GM12878 (cell line): ENCODE results near the gene ZNF423. TPM values are rescaled to one million over a fixed set of nuclear protein-coding genes. Genes with fewer than 3 reads are reported as not detected.

Source experiments
- ATAC-seq: fragments of 200-7000 bp; cut with Tn5 transposase; 3 replicates; pipeline ENCODE4 v1.9.1; 2020; ENCODE audit warnings: mild to moderate bottlenecking, moderate library complexity
- BruUV-seq: library from RNA; stranded (reverse); fragments of 400-500 nt; replicated peaks from 2 replicates; lab custom pipeline; 2021; lab: Mats Ljungman, UMichigan
- CTCF ChIA-PET: fragments of 300-600 bp; sonication (Branson Sonifier 250); formaldehyde crosslinking; extraction: SDS; loops from one replicate; lab custom pipeline; 2021; ENCODE audit warnings: inconsistent platforms; lab: Yijun Ruan, JAX
- POLR2A ChIA-PET: fragments of 350-600 bp; formaldehyde crosslinking; extraction: SDS; loops from one replicate; lab custom pipeline; 2021; ENCODE audit warnings: inconsistent platforms; lab: Charles Lee
- RAD21 ChIA-PET: fragments of 300-600 bp; sonication (Branson Sonifier 250); formaldehyde crosslinking; loops from one replicate; lab custom pipeline; 2023; ENCODE audit warnings: antibody characterized with exemption; ENCODE audit not compliant: unreplicated experiment; lab: Charles Lee
- SMC1A ChIA-PET: fragments of 300-600 bp; sonication (Branson Sonifier 250); formaldehyde crosslinking; loops from one replicate; lab custom pipeline; 2023; ENCODE audit not compliant: unreplicated experiment, uncharacterized antibody; lab: Charles Lee
- DNase-seq: peaks from one replicate; pipeline ENCODE4 v3.0.0-alpha.2; 2011; ENCODE audit warnings: low read depth, low spot score
- FAIRE-seq: peaks from 3 replicates; lab custom pipeline; 2011; peaks lifted over from hg19 to GRCh38; lab: Jason Lieb, UNC
- H2AFZ ChIP-seq: 2 replicates; pipeline ENCODE4 v1.6.0; 2011; ENCODE audit warnings: low read depth, low read length, control low read depth; ENCODE audit not compliant: control insufficient read depth
- H3K27ac ChIP-seq: 2 replicates; pipeline ENCODE4 v1.5.1; 2011; ENCODE audit warnings: control low read depth; ENCODE audit not compliant: control insufficient read depth, insufficient read depth
- H3K27me3 ChIP-seq, 2 experiments: replicated peaks in 1 of 2; 2 replicates each; pipeline versions ENCODE4 v1.6.0 to v1.6.1; 2011; ENCODE audit warnings: low read length in 1 of 2; ENCODE audit not compliant: control insufficient read depth in 2 of 2, insufficient read depth in 2 of 2
- H3K36me3 ChIP-seq, 2 experiments: 2 replicates each; pipeline ENCODE4 v1.5.1; 2011; ENCODE audit warnings: low read length in 1 of 2; ENCODE audit not compliant: control insufficient read depth in 2 of 2, insufficient read depth in 2 of 2
- H3K4me1 ChIP-seq: 2 replicates; pipeline ENCODE4 v1.6.1; 2011; ENCODE audit warnings: mild to moderate bottlenecking, low read length, moderate library complexity, mixed read lengths; ENCODE audit not compliant: control insufficient read depth, insufficient read depth
- H3K4me2 ChIP-seq: 2 replicates; pipeline ENCODE4 v1.6.0; 2011; ENCODE audit warnings: control low read depth; ENCODE audit not compliant: control insufficient read depth, insufficient read depth
- H3K4me3 ChIP-seq: fragments of 200-600 bp; sonication (generic); 2 replicates; pipeline ENCODE4 v1.5.1; 2016
- H3K79me2 ChIP-seq: 2 replicates; pipeline ENCODE4 v1.6.0; 2011; ENCODE audit warnings: low read length; ENCODE audit not compliant: control insufficient read depth, insufficient read depth
- H3K9ac ChIP-seq: 2 replicates; pipeline ENCODE4 v1.8.0; 2011; ENCODE audit warnings: low read length, control low read depth, mixed read lengths; ENCODE audit not compliant: control insufficient read depth, insufficient read depth
- H3K9me3 ChIP-seq: replicated peaks from 3 replicates; pipeline ENCODE4 v1.5.1; 2011; ENCODE audit warnings: mild to moderate bottlenecking, low read length; ENCODE audit not compliant: control insufficient read depth, insufficient read depth
- H4K20me1 ChIP-seq: 2 replicates; pipeline ENCODE4 v1.6.0; 2011; ENCODE audit not compliant: control insufficient read depth, insufficient read depth
- ATF3 ChIP-seq: IDR thresholded peaks from 2 replicates; pipeline ENCODE4 v1.6.1; 2011; ENCODE audit warnings: low read depth, mild to moderate bottlenecking, low read length, moderate library complexity, borderline replicate concordance; ENCODE audit errors: extremely low read depth
- BRCA1 ChIP-seq: IDR thresholded peaks from 2 replicates; pipeline ENCODE4 v1.6.1; 2011; ENCODE audit warnings: low read depth, low read length, improper control_type of control experiment
- CEBPZ ChIP-seq: fragments of 150-350 bp; IDR thresholded peaks from 2 replicates; pipeline ENCODE4 v1.6.1; 2016; ENCODE audit warnings: low read depth, low read length
- E2F4 ChIP-seq: IDR thresholded peaks from 2 replicates; pipeline ENCODE4 v1.6.1; 2012; ENCODE audit warnings: low read depth, low read length, improper control_type of control experiment
- IKZF1 ChIP-seq: fragments of 450-650 bp; conservative IDR thresholded peaks from 2 replicates; pipeline ENCODE4 v1.6.1; 2017; ENCODE audit warnings: antibody characterized with exemption, mild to moderate bottlenecking
- IKZF2 ChIP-seq, 2 experiments: fragments of 450-650 bp; IDR thresholded peaks; 2 replicates each; pipeline ENCODE4 v1.6.1; 2017; ENCODE audit warnings: mild to moderate bottlenecking in 2 of 2, moderate library complexity in 2 of 2
- NFIC ChIP-seq: IDR thresholded peaks from 2 replicates; pipeline ENCODE4 v1.6.1; 2012; ENCODE audit warnings: low read depth, mild to moderate bottlenecking, inconsistent platforms, low read length, moderate library complexity
- POLR2AphosphoS2 ChIP-seq: IDR thresholded peaks from 2 replicates; pipeline ENCODE4 v1.6.1; 2011; ENCODE audit warnings: low read depth, mild to moderate bottlenecking, low read length, improper control_type of control experiment, moderate library complexity
- SIN3A ChIP-seq: IDR thresholded peaks from 2 replicates; pipeline ENCODE4 v1.6.1; 2012; ENCODE audit warnings: low read depth, low read length, improper control_type of control experiment
- SIX5 ChIP-seq: IDR thresholded peaks from 2 replicates; pipeline ENCODE4 v1.6.1; 2011; ENCODE audit warnings: mild to moderate bottlenecking, low read depth, low read length, moderate library complexity; ENCODE audit not compliant: severe bottlenecking
- STAT3 ChIP-seq: IDR thresholded peaks from 2 replicates; pipeline ENCODE4 v1.6.1; 2011; ENCODE audit warnings: low read depth, low read length, improper control_type of control experiment
- TCF12 ChIP-seq: IDR thresholded peaks from 2 replicates; pipeline ENCODE4 v1.6.1; 2011; ENCODE audit warnings: low read depth, mild to moderate bottlenecking, low read length
- WRNIP1 ChIP-seq: IDR thresholded peaks from 2 replicates; pipeline ENCODE4 v1.6.1; 2011; ENCODE audit warnings: low read depth, low read length, improper control_type of control experiment, borderline replicate concordance
- ZNF687 ChIP-seq: fragments of 450-650 bp; IDR thresholded peaks from 2 replicates; pipeline ENCODE4 v1.6.1; 2017; ENCODE audit warnings: mild to moderate bottlenecking, moderate library complexity
- WGBS: methylation state at CpG from one replicate; pipeline ENCODE4 v1.1.6; 2016; ENCODE audit warnings: low lambda C conversion rate; ENCODE audit not compliant: insufficient replicate concordance, insufficient coverage; ENCODE audit errors: missing lambda C conversion rate; 5-methylcytosine and 5-hydroxymethylcytosine counted together
- in situ Hi-C: fragments of 300-500 bp; cut with MboI; formaldehyde crosslinking; loops from 9 replicates; pipeline ENCODE4 v1.14.3; 2018; ENCODE audit warnings: mixed read lengths
- intact Hi-C: fragments of 100-400 bp; cut with micrococcal nuclease; formaldehyde crosslinking; loops from one replicate; pipeline ENCODE4 v1.14.2; 2022; ENCODE audit not compliant: unreplicated experiment
- polyA plus RNA-seq, 11 experiments: library from polyadenylated mRNA; depleted of rRNA in 4 of 11; unstranded in 6 of 11; stranded (reverse) in 5 of 11; fragments of >200 nt; fragmentation: Nextera tagmentation in 4 of 11; fragmentation: Illumina TruSeq in 1 of 11; extraction: Ambion mirVana in 4 of 11; extraction: Trizol in 1 of 11; gene quantifications; 1 replicate in 1 of 11; 2 replicates in 10 of 11; pipeline versions ENCODE4 v1.2.1 to v1.2.3, GENCODE V29; 2011 to 2016; ENCODE audit warnings: inconsistent platforms in 2 of 11, missing spikeins in 2 of 11, low read depth in 1 of 11
- total RNA-seq, 4 experiments: library from RNA; depleted of rRNA in 3 of 4; stranded (reverse); fragments of >200 nt in 3 of 4; fragmentation: Illumina TruSeq in 1 of 4; extraction: Trizol in 1 of 4; gene quantifications; 2 replicates each; pipeline versions ENCODE4 v1.2.1 to v1.2.3, GENCODE V29; 2013 to 2021
- TF ChIP-seq, protein P1 (sequence below): IDR thresholded peaks from 2 replicates; pipeline ENCODE4 v1.6.1; 2012; ENCODE audit warnings: low read depth, low read length, improper control_type of control experiment

ZNF423 gene
- total and polyA plus RNA-seq, 10 of the 15 experiments (the other 5 are each of a cell fraction or from before 2014, with no cell fraction given) = 0.03 to 0.64 (median 0.10) TPM

GRCh38 chr16:49493836-49494235, 362.1 kb downstream of the ZNF423 start:
- Histone ChIP-seq H3K4me3 (no peak overlapping the region), H3K9ac (no peak overlapping the region), H3K4me2 (no peak overlapping the region), H3K9me3 (no peaks in the 10 kb centered on the region), H3K27ac (no peak overlapping the region), H4K20me1 (no peaks in the 10 kb centered on the region), H3K4me1 (no peaks in the 10 kb centered on the region), H3K27me3 (no peaks in the 10 kb centered on the region), H3K36me3 (no peaks in the 10 kb centered on the region), H3K79me2 (no peaks in the 10 kb centered on the region), H2AFZ (no peak overlapping the region)
- no peak for FAIRE-seq
- RAD21 ChIA-PET = no interaction called here
- CTCF ChIA-PET = interaction anchor here (0.6 to 3.3 kb wide), 3 partner anchors 21 to 99 kb away, joined by 3 to 17 read pairs (median 4); no protein-coding TSS in a partner anchor
- WGBS = 0% methylated on average over 1 of the region's 2 CpGs
- in situ Hi-C loops = loop anchor here (5.0 kb wide), 1 partner anchor 88 kb away; no protein-coding TSS in a partner anchor
- SMC1A ChIA-PET = no interaction called here
- no TSS peak for BruUV-seq
- POLR2A ChIA-PET = no interaction called here
- intact Hi-C loops = loop anchor here (5.0 to 10.0 kb wide), 2 partner anchors 211 to 428 kb away; no protein-coding TSS in a partner anchor
- no peak for ATAC-seq
- no peak for DNase-seq
- no peak for TF ChIP-seq IKZF1
- TF ChIP-seq CEBPZ = no peak
- TF ChIP-seq, protein P1, sequence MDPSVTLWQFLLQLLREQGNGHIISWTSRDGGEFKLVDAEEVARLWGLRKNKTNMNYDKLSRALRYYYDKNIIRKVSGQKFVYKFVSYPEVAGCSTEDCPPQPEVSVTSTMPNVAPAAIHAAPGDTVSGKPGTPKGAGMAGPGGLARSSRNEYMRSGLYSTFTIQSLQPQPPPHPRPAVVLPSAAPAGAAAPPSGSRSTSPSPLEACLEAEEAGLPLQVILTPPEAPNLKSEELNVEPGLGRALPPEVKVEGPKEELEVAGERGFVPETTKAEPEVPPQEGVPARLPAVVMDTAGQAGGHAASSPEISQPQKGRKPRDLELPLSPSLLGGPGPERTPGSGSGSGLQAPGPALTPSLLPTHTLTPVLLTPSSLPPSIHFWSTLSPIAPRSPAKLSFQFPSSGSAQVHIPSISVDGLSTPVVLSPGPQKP = no peak
- no peak for TF ChIP-seq SIN3A
- TF ChIP-seq ATF3 = no peak
- no peak for TF ChIP-seq POLR2AphosphoS2
- TF ChIP-seq TCF12 = no peak
- no peak for TF ChIP-seq IKZF2 (IDR thresholded peaks at IDR 0.05)
- no peak for TF ChIP-seq BRCA1
- TF ChIP-seq E2F4 = no peak
- TF ChIP-seq WRNIP1 = no peak
- no peak for TF ChIP-seq STAT3
- TF ChIP-seq ZNF687 = no peak
- TF ChIP-seq SIX5 = no peak
- no peak for TF ChIP-seq NFIC
